Measurements from ENCODE around the gene CENPL.
"Not testable (repeated sequence)": the region's sequence is repeated elsewhere in the genome, so short reads cannot be mapped to it uniquely, and the experiment has no call there.

The CENPL gene, protein sequence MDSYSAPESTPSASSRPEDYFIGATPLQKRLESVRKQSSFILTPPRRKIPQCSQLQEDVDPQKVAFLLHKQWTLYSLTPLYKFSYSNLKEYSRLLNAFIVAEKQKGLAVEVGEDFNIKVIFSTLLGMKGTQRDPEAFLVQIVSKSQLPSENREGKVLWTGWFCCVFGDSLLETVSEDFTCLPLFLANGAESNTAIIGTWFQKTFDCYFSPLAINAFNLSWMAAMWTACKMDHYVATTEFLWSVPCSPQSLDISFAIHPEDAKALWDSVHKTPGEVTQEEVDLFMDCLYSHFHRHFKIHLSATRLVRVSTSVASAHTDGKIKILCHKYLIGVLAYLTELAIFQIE

DNA sequence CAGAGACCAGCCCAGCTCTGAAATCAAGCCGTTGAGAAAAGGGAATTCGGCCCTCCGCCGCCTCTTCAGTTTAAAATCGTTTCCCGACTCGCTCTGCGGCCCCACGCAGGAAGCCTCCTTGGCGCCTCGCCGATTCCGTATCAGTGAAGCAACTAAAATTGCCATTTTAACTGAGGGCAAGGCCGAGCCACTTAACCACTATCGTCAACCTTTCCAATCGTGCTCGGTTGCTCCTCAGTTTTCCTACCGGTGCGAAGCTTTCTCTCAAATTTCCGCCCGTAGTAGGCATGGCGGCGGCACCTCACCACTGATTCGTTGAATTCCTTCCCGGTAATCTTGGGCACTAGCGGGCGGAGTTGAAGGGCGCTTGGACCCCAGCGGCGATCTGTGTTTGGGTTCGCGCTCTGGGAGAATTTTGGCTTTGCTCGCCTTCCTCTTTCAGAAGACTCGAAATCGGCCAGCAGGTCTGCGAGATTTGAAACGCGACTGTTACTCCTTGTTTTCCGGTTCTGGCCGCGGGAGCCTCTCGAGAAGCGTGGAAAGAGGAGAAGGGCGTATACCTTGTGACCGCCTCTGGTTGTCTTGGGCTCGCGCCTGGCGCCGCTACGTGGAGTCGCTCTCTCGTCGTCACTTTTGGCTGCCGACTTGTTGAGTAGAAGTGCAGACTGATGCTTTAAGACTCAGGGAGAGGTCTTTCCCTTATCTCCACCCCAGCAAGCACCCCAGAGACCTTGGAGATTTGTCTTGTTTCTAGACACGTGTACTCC is at the start of gene CENPL, which contains the start of gene DARS2:
Gene CENPL (minus strand): TSS at position 569 of the 767 bp plus-strand sequence. CDS start 13,584 bp downstream, outside the sequence.
Gene DARS2 (plus strand): TSS at position 359 of the 767 bp plus-strand sequence. CDS start 557 bp downstream, outside the sequence.
- DNase-seq (ENCODE audit: low read depth, low spot score) = peak; percentile 84

DNA sequence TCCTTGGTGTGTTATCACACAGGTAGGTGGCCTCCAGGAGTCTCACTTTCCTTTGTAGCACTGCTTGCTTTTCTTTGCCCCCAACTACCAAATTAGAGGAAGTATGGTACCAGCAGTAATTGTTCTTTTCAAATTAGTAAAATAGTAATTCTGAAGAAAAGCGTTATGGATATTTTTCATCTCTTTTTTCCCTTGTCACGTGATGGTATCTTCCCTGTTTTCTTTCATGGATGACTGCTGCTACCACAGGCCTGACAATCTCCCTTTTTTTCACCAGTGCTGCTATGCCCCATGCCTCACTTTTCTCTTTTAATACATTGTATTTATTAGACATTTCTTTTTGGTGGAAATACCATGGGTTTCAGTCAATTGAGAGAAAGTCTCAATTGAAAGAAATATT is 46.8 kb upstream of the CENPL start:
- no peak for DNase-seq (ENCODE audit: low read depth, low spot score)

DNA sequence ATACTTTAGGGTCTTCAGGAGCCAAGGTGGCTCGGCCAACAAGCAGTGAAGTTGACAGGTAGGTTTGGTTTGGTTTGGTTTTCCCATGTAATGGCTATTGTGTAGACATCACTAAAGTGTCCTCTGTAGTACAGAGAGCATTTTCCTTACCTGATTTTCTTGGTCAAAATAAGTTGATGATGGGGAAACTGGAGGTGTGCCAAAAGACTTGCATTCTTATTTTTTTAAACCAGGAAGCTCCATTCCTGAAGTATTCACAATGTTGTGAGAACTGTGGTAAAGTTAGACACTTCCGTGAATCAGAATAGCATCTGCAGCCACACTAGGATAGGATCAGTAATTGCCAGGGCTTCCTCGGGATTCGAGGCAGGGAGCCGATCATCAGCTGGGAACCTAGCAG is 46.4 kb upstream of the CENPL start:
- no peak for DNase-seq (ENCODE audit: low read depth, low spot score)

DNA sequence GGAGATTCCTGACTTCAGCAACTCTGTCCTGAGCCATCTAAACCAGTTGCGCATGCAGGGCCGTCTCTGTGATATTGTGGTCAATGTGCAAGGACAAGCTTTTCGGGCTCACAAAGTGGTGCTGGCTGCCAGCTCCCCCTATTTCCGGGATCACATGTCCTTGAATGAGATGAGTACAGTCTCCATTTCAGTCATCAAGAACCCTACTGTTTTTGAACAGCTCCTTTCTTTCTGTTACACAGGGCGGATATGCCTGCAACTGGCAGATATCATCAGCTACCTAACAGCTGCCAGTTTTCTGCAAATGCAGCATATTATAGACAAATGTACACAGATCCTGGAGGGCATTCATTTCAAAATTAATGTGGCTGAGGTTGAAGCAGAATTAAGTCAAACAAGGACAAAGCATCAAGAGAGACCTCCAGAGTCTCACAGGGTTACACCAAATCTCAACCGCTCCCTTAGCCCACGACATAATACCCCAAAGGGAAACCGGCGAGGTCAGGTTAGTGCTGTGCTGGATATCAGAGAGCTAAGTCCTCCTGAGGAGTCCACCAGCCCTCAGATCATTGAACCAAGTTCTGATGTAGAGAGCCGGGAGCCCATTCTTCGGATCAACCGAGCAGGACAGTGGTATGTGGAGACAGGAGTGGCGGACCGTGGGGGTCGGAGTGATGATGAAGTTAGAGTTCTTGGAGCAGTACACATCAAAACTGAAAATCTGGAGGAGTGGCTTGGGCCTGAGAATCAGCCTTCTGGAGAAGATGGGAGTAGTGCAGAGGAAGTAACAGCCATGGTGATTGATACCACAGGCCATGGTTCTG is 45.8 kb upstream of the CENPL start:
- no peak for DNase-seq (ENCODE audit: low read depth, low spot score)

DNA sequence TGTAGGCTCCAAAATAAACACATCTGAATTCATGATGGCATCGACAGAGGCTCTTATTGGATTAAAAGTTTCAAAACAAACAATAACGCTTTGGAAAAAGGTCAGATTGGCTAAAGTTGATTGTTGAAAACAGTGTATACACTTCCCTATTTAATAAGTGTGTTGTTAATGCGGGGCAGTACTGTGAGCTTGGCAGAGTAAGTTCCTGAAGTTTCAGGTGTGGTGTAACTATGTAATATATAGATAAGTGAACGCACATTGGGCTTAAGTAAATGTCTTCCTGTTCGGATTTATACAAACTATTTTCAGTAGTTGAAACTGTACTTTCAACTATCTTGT is 44.3 kb upstream of the CENPL start:
- no peak for DNase-seq (ENCODE audit: low read depth, low spot score)

DNA sequence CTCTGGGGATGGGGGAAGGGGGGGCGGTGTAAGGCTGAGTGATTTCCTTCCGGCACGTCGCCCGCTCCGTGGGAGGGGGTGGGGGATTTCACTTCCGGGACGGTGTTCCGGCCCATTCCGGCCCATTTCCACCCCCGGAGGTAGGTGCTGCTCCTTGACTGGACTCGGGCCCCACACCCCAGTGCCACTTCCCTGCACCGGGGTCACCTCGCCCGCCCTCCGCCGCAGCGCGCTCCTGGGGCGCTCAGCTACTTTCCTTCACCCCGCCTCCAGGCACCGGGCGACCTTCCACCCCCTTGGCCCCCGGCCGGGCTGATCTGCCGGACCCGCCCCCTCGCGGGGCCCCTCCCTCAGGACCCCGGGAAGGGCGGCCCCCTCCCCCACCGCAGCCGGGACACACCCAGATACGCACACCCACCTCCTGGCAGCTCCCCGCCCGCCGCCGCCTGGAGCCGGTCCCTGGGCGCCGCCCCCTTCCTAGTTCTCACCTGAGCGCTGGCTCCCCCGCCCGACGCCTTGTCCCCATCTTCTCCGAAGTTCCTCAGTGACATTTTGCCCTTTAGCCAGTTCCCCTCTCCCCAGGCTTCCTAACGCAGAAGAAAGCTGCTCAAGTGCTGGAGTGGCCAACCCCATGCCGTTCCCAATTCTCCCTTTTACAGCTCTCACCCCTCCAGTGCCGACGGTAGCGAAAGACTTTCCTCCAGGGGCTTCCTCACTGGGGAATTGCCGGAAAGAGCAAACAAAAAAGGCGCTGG is 43.8 kb upstream of the CENPL start, which contains the start of gene ZBTB37:
Gene ZBTB37 (plus strand): TSS at position 115 of the 755 bp plus-strand sequence. CDS start 1,846 bp downstream, outside the sequence.
- DNase-seq (ENCODE audit: low read depth, low spot score) = peak; percentile 81

DNA sequence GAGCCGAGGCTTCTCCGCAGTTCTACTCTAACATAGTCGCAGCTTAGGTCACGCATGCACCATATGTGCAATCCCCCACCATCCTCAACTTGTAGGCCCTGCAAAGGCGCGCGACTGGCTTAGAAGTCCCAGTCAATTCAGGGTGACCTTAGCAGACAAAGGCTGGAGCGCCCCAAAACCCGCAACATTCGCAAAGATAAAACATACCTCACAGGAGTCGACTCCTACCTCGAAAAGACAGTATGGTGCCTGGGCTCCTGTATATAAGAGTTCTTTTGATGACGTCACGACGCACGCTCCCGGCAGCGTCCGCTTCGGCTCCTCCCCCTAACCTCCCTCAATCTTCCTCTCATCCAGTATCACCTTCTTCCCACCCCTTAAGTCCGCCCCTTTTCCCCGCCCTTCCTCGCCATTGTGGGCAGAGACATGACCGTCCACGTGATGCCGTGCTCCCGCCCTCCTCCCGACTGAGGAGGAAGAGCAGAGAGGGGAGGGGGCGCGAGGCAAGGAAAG is 43.1 kb upstream of the CENPL start, which contains the start of gene GAS5:
Gene GAS5 (minus strand): TSS at position 237 of the 513 bp plus-strand sequence.
- DNase-seq (ENCODE audit: low read depth, low spot score) = peak; percentile 99

DNA sequence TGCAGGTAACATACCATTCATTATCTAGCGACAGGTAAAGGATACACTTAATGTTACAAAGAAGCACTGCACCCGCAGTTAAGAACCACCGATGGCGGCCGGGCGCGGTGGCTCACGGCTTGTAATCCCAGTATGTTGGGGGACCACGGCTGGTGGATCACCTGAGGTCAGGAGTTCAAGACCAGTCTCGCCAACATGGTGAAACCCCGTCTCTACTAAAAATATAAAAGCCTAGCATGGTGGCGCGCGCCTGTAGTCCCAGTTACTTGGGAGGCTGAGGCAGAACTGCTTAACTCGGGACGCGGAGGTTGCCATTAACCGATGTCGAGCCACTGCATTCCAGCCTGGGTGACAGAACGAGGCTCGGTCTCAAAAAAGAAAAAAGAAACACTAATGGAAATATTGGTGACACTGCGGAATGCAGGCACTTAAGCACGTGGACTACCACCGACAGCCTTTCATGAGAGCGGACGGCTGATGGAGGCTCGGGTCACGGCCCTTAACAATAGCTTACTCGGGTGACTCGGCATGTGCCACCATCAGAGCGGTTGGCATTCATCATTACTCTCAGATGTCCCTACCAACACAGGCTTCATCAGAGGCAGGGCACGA is 42.6 kb upstream of the CENPL start:
- no peak for DNase-seq (ENCODE audit: low read depth, low spot score)

DNA sequence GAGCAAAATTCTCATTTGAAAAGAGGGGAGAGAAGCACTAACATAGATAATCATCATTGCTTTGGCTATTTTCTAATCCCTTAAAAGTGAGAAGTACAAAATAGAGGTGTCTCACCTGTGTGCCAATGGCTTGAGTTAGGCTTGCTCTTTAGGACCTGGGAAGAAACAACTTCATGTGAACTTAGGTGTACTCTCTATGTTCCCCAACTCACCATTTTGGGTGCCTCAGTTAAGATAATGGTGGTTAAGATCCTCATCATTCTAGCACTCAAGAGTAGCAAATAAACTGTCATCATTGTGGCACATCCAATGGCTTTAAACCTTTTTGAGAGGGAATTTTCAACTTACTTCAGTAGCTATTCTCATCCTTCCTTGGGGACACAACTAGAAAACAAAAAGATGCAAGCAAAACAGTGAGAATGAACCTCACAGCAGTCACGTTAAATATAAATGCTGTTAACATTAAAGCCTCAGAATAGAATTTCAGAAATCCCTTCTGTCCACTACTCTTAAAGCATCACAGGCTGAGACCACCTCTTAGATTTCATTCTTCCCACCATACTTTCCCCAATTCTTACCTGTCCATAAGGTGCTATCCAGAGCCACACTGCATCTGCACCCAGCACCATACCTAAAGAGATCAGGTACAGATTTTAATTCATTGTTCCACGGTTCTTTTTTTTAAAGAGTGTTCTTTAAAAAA is 41.9 kb upstream of the CENPL start:
- no peak for DNase-seq (ENCODE audit: low read depth, low spot score)

DNA sequence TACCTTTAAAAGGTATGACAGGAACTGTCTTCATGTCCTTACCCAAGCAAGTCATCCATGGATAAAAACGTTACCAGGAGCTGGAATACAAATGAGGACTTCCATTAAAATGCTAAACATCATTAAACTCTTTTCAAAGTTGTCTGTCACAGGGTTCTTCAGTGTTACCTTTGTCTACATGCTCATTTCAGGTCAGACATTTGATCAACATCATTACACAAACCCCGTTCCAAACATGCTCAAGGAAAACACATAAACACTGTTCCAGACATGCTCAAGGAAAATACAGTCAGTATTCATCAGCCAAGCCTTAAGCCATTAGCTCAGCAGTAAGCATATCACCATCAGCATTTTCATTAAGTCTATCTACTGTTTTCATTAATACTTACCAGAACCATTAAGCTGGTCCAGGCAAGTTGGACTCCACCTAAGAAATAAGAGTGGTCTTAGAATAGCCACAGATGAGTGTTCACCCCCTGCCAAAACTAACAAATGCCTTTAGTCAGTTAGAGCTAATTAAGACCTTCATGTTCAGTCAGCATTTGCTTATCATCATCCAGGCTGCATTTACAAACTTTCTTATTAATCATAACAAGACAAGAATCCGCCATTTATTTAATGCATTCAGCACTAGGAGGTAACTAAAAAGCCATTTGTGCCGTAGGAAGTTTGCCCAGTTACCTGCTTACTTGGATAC is 40.9 kb upstream of the CENPL start:
- no peak for DNase-seq (ENCODE audit: low read depth, low spot score)

DNA sequence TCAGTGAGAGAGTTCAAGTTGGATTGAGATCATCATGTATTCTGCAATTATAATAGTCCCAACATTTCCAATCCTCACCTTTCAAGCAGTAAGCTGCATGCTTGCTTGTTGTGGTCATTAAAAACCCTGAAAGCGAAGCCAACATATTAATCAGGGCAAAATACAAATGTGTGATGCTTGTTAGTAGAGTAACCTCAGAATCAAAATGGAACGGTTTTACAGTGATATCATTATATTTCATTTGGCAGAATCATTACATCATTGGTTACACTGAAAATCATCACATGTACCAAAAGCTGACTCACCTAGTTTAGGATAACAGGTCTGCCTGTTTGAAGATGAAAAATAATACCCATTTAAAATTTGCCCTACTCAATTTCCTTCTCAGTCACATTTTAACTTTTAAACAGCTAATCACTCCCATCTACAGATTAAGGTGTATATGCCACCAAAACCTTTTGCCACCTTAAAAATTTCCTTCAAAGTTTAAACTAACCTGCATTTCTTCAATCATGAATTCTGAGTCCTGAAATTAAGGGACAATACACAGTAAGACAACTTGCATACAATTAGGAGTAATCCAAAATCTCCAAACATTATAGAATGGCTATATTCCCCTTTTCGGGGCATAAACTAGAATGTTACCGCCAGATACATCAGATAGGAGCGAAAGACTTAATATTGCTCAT is 39.6 kb upstream of the CENPL start:
- DNase-seq (ENCODE audit: low read depth, low spot score) = no peak

DNA sequence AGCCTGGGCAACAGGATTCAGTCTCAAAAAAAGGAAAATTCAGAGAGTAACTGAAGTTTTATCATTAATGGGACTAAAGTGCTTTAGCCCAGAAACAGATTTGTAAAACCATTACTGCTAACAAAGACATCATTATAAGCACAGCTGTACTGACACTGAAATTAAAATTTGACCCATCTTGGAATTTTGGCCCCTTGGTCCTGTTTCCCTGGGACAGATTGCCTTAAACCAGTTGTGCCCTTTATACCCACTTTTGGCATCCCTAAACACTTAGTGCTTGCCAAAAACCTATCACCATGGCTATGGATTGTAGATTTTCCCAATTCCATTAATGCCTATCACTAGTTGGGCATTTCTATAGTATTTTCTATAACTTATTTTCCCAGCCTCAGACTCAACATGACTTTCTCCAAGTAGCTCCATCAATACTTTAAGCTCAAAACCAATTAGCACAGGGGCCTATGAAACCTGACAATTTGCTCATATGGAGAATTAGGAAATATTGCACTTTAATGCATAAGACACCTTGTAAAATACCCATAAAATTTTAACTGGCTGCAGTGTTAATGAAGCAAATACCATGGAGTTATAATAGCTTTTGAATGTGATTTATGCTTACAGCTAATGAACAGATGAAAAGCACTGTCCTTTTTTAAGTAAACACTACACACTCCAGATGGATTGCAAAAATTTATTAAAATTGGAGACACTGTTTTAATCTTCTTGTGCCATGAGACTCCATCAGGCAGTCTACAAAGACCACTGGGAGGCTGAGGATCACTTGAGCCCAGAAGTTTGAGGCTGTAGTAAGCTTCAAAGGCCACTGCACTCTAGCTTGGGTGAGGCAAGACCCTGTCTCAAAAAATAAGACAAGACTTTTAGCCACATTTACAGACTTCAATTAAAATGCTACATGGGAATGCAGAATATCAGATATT is 38.8 kb upstream of the CENPL start:
- no peak for DNase-seq (ENCODE audit: low read depth, low spot score)

DNA sequence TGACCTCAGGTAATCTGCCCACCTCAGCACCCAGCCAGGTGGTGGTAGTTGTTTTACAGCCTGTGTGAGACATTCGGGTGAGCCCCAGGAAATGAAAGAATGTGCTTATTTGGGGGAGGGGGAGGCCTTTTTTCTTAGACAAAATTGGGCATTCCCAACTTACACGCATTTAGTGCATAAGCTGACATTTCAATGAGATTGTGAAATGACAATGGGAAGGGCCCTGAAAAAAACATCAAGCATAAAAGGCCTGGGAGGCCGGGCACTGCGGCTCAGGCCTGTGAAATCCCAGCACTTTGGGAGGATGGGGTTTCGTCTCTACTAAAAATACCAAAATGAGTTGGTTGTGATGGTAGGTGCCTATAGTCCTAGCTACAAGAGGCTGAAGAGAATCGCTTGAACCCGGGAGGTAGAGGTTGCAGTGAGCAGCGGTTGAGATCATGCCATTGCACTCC is 38.1 kb upstream of the CENPL start:
- DNase-seq (ENCODE audit: low read depth, low spot score) = no peak

DNA sequence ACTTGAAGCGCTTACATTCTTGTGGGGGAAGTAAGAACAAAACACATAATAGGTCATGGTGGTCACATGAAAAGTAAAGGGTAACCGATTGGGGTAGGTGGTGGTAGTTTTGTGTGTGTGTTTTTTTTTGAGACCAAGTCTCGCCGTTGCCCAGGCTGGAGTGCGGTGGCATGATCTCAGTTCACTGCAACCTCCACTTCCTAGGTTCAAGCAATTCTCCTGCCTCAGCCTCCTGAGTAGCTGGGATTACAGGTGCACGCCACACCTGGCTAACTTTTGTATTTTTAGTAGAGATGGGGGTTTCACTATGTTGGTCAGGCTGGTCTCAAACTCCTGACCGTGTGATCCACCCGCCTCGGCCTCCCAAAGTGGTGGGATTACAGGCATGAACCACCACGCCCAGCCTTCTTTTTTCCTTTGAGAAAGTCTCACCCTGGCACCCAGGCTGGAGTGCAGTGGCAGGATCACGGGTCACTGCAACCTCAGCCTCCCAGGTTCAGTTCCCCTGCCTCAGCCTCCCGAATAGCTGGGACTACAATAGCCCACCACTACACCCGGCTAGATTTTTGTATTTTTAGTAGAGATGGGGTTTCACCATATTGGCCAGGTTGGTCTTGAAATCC is 37.6 kb upstream of the CENPL start:
- DNase-seq (ENCODE audit: low read depth, low spot score) = not testable (repeated sequence)

DNA sequence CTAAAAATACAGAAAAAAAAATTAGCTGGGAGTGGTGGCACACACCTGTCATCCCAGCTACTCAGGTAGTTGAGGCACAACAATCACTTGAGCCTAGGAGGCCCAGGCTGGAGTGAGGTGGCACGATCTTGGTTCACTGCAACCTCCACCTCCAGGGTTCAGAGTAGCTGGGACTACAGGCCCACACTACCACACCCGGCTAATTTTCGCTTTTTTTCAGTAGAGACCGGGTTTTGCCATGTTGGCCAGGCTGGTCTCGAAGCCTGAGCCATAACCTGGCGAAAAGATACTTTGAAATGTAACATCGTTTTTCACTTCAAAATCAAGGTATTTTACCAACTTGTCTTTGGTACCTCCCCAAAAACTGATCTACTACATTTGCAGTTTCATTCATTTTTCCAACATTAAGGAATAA is 37.1 kb upstream of the CENPL start:
- DNase-seq (ENCODE audit: low read depth, low spot score) = no peak

DNA sequence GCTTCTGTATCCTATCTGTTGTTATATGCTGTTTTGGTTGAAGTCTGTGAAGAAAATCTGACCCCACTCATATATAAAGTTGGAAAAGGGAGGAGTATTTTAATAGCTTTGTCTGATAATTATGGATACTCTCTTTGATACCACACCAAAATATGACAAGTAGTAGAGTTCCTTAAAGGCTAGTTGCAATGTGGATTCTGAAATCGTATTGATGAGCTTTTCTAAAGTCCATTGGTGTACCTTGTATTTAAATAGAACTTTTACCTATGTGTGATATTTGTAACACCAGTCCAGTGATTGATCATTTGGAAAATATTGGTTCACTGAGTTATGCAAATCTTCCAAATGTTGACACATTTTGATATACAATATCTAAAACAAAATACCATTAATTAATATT is 35.4 kb upstream of the CENPL start:
- no peak for DNase-seq (ENCODE audit: low read depth, low spot score)

DNA sequence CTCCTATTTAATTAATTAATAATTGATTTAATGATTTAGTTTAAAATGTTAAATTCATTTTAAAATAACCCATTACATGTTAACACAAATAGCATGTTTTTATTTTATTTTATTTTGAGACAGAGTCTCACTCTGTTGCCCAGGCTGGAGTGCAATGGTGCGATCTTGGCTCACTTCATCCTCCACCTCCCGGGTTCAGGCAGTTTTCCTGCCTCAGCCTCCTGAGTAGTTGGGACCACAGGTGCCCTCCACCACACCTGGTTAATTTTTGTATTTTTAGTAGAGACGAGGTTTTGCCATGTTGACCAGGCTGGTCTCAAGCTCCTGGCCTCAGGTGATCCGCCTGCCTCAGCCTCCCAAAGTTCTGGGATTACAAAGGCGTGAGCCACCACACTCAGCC is 34.9 kb upstream of the CENPL start:
- not testable (repeated sequence) for DNase-seq (ENCODE audit: low read depth, low spot score)

Data from activated CD4-positive, CD25-positive, alpha-beta regulatory T cell treated with anti-CD3 and anti-CD28 coated beads, Interleukin-2, amount 50 U/mL, for 16 hours (primary cell).